Measurements from ENCODE around the gene LONP2.
A peak's percentile ranks its signal among the peaks of the same experiment; 100 is the strongest.
"Not testable (repeated sequence)": the region's sequence is repeated elsewhere in the genome, so short reads cannot be mapped to it uniquely, and the experiment has no call there.

Gene LONP2

DNA sequence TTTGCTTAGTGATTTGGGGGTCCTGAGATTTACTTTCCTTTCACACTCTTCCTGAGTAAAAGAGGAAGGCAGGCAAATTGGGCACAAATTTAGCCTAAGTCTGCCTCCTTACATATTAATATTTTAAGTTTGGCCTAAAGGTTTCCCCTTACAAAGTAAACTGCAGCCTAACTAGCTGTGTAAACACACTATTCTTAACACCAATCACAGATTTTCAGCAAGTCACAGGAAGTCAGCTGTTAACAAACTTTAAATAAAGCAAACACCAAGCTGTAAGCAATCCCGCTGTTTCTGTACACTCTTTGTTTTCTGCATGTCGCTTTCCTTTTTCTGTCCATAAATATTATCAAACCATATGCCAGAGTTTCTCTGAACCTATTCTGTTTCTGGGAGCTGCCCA, 48.4 kb downstream of the LONP2 start:
- no peak for DNase-seq (ENCODE audit: low spot score)

DNA sequence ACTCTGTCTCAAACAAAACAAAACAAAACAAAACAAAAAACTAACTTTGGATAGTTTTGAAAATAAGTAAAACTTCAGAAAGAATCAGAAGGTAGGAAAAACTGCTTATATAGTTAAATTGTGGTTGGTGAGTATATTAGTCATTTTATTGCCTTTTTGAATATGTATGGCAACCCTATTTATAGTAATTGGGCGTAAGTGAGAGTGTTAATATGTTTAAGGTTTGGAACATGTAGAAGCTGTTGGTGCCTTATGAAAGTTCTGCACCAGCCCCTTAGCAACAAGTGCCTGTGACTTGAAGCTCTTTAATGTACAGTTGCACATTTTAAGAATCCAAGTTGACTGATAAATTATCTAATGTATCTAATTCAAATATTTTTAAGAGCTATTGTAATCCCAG, 50.6 kb downstream of the LONP2 start:
- DNase-seq (ENCODE audit: low spot score), result no peak

DNA sequence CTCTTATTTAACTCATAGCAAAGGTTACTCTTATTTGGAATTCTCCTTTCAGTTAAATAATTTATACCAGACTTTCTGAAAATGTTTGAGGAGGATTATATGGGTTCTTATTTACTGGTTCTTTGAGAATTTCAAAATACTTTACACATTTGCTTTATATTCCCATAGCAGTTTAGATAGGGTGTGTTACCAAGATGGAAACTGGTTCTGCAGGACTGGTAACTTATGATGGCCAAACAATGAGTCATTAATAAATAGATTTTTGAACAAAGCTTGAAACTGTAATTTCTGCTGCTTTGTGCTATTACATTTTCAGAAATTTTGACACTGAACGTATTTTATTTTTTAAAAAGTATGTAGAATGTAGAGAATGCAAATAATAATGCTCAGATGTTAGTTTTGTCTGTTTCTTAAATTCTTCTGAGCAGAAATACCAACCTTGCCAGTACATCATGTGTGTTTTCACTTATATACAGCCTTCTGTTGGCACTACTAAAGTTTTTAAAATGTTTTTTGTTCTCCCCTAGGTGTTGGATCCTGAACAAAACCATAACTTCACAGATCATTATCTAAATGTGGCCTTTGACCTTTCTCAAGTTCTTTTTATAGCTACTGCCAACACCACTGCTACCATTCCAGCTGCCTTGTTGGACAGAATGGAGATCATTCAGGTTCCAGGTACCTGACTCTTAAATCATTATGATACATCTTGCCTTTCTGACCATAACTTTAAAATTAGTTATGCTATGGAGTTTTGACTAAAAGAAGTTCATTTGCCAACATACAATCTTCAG, 51.6 kb downstream of the LONP2 start:
- DNase-seq (ENCODE audit: low spot score), result no peak

DNA sequence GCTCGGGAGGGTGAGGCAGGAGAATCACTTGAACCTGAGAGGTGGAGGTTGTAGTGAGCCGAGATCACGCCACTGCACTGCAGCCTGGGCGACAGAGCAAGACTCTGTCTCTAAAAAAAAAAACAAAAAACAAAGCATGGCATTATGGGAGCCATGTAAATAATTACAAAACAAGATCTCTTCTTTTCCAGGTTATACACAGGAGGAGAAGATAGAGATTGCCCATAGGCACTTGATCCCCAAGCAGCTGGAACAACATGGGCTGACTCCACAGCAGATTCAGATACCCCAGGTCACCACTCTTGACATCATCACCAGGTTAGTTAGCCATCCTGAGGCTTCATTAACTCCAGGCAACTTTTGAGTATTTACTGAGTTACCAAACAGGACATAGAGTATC, 55.4 kb downstream of the LONP2 start:
- no peak for DNase-seq (ENCODE audit: low spot score)

DNA sequence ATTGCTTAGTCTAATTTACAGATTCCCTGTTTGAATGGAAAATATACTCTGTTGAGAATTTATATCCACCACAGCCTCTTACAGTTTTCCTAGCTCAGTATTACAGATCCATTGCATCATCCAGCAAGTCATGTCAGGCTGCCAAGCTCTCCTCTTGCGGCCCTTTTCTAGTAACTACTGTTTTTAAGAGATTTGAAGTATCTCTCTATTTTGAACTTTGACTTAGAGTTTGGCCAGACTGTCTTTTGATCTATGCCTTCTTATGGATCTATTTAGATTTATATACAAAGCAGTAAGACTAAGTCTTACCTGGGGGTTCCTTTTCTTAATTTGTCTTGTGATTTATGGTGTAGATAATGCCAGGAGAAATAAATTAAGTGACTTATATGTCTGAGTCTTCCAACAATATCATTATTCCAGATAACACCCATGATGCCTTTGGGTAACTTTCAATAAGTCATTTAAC, 56.3 kb downstream of the LONP2 start:
- DNase-seq (ENCODE audit: low spot score), result peak; percentile 45

DNA sequence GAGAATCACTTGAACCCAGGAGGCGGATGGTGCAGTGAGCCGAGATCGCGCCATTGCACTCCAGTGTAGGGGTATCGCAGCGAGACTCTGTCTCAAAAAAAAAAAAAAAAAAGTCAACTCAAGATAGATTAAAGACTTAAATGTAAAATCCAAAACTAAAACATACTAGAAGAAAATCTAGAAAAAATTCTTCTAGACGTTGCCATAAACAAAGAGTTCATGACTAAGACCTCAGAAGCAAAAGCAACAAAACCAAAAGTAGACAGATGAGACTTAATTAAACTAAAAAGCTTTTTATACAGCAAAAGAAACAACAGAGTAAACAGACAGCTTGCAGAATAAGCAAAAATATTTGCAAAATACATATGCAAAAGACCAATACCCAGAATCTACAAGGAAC, 64.4 kb downstream of the LONP2 start:
- DNase-seq (ENCODE audit: low spot score), result no peak

DNA sequence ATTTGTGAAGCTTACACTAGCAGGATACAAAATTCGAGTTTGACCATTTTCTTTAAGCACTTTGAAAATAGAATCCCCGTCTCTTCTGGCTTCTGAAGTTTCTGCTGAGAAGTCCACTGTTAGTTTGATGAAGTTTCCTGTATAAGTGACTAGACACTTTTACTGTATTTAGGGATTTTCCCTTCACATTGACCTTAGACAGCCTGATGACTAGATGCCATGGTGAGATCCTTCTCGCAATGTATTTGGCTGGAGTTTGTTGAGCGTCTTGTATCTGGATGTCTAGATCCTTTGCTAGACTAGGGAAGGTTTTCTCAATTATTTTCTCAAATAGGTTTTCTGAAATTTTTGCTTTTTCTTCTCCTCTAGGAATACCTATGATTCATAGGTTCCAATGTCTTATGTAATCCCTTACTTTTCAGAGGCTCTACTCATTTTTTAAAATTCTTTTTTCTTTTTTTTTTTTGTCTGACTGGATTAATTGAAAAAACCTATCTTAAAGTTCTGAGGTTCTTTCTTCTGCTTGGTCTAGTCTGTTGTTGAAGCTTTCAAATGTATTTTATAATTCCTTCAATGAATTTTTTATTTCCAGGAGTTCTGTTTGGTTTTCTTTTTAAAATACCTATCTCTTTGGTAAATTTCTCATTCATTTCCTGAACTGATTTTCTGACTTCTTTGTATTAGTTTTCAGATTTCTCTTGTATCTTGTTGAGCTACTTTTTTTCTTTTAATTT, 67.0 kb downstream of the LONP2 start:
- DNase-seq (ENCODE audit: low spot score), result no peak

DNA sequence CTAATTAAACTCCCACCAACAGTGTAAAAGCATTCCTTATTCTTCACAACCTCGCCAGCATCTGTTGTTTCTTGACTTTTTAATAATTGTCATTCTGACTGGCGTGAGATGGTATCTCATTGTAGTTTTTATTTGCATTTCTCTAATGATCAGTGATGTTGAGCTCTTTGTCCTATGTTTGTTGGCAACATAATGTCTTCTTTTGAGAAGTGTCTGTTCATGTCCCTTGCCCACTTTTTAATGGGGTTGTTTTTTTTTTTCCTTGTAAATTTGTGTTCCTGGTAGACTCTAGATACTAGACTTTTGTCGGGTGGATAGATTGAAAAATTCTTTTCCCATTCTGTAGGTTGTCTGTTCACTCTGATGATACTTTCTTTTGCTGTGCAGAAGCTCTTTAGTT, 69.8 kb downstream of the LONP2 start:
- not testable (repeated sequence) for DNase-seq (ENCODE audit: low spot score)

DNA sequence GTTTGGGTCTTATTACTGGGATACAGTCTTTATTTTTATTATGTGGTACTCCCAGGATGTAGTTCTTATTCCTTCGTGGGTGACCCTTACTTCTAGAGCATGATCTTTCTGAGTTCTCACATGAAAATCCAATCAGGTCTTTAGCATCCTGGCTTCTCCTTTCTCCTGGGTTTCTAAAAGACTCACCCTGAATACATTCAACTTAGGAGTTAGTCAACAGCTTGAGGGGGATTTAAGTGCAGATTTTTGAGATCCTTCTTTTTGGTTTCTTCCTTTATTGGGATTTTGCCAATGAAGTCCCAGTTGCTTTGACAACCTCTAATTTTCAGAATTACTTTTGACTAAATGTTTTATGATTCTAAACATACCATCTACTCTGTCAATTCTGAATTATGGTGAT, 72.9 kb downstream of the LONP2 start:
- no peak for DNase-seq (ENCODE audit: low spot score)

DNA sequence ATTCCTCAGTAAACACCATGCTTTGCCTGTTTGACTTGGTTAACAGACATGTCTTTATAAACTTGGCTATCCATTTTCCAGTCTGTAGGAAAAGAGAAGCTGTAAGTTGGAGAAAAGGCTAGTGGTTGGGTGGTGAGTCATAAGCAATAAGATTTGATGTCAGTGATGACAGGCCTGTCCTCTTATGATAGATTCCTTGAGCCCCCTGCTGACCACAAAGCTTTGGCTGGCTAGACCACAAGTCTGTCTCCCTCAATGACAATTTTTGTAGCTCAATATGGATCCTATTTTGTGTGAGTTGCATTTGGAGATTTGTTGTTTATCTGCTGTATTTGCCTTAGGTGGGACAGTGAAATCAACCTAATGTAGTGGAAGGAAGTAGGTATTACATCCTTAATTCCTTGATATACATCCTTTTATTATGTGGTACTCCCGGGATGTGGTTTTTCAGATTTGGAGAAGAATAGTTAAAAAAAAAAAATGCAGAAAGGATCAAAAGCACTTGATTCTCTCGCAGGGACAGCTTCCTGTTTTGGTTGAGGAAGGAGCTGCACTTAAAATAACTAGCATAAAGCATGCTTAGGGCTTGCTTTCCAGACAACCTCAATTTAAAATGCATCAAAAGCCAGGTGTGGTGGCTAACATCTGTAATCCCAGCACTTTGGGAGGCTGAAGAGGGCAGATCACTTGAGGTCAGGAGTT, 73.7 kb downstream of the LONP2 start:
- DNase-seq (ENCODE audit: low spot score), result peak; percentile 9

DNA sequence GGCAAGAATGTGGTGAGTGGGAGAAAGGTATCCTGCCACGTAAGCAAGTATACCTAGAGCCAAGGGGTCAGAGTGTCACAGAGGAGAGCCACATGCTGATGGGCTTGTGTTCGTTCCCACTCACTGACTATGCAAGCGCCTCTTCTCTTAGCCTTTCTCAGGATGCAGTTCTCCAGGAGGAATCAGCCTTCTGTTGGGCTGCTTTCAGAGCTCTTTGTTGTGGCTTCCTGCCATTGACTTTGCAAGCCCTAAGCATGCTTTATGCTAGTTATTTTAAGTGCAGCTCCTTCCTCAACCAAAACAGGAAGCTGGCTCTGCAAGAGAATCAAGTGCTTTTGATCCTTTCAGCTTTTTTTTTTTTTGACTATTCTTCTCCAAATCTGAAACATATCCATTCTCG, 74.5 kb downstream of the LONP2 start:
- no peak for DNase-seq (ENCODE audit: low spot score)

DNA sequence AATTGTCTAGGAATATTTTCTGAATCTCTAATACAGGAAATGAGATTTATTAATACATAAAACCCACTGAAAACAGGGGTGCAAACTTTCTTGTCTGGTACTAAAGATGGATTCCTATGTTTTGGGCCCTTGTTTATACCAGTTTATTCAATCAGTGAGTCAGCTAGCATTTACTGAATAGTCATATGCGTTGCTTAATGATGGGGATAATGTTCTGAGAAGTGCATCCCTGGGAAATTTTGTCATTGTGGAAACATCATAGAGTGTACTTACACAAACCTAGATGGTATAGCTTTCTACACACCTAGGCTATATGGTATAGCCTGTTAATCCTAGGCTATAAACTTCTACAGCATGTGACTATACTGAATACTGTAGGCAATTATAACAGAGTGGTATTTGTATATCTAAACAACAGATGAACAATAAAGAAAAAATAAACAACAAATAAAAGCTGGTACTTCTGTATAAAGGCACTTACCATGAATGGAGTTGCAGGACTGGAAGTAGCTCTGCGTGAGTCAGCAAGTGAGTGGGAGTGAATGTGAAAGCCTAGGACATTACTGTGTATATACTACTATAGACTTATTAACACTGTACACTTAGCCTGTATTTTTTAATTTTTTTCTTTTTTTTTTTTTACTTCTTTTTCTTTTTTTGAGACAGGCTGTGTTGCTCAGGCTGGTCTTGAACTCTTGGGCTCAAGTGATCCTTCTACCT, 77.4 kb downstream of the LONP2 start:
- DNase-seq (ENCODE audit: low spot score), result peak; percentile 15

DNA sequence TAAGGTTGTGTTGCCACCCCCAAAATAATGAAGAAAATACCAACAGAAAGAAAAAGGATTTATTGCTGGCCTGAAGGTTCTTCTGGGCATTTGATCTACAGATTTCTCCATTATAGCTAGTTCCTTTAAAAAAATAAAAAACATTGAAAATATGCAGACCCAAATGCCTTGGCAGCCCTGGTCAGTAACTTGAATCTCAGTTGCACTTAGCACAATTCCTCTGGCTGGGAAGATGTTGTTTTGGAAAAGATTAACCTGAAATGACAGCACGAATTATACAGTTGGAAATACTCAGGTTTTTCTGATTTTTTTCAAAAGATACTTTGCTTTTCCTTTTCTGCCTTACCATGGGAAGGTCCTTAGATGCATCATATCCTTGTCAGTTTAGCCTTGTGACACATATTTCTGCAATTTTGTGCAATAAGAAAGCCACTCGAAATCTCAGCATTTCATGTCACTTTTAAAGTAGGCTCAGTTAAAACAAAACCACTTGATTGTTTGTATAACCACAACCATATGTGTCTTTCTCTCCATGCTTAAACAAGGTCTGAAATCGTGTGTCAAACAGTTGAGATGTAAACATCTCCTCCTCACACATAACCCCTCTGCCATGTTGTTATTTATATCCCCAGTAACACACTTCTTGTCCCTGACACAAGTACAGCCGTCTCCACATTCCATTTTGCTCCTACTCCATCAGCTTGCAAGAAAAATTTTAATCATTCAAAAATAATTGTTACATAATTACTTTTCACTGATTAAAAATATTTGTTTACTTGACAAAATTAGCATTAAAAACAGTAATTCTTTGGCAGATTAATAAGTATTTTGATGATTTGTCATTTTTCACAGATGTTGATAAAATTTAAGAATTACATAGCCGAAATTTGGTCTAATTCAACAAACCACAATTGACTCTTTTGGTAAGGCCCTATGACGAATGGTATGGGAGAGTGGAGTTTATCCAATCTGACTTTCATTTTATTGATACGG, 80.0 kb downstream of the LONP2 start:
- DNase-seq (ENCODE audit: low spot score), result peak; percentile 8

DNA sequence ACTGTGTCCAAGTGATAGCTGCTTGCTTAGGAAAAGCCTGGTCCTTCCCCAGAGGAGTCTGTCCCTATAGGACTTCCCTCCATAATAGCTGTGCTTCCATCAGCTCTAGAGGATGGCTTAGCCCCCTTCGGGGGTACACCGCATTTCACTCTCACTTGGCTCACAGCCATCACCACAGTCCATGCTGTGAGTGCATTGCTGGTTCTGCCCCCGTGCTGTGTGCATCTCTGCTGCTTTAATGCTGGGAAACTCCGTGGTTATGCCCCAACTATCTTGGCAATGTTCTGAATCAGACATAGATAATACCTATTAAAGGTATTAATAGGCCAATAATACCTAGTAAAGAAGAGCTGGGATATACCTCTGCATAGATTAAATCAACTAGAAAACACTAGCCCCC, 82.8 kb downstream of the LONP2 start:
- no peak for DNase-seq (ENCODE audit: low spot score)

DNA sequence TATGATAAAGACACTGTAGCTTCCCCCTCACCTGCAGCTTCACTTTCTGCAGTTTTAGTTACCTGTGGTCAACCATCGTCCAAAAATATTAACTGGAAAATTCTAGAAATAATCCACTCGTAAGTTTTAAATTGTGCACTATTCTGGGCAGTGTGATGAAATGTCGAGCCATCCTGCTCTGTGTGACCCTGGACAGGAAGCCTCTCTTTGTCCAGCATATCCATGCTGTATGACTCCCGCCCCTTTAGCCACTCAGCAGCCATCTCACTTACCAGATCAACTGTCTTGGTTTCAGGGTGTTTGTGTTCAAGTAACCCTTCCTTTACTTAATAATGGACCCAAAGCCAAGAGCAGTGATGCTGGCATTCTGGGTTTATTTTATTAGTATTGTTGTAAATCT, 85.0 kb downstream of the LONP2 start:
- no peak for DNase-seq (ENCODE audit: low spot score)

DNA sequence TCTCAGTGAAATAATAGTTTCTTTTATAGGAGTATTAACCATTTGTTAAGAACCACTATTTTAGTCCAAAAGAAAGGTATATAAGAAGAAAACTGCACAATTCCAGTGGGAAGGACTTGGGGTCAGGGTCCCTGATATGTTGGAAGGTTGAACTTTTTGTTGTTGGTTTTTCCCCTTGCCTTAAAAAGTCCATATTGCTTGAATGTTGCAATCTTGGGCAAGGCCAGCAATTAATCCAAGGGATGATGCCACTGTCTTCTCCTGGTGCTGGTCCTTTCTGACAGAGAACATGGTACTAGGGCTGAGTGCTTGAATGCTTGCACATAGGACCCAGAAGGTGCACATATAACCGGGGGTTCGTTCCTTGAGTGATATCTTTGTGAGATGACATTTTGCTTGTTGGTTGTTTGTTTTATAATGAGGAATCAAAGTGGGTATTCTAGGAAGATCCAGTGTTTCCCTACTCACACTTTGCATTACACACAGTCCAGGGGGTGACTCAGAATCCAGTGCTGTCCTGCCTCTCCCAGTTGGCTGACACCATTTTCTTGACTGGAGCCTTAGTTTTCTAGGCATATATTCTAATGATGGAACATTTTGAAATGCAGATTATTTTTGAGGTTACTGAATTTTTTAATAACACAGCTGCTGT, 86.2 kb downstream of the LONP2 start:
- DNase-seq (ENCODE audit: low spot score), result peak; percentile 35

DNA sequence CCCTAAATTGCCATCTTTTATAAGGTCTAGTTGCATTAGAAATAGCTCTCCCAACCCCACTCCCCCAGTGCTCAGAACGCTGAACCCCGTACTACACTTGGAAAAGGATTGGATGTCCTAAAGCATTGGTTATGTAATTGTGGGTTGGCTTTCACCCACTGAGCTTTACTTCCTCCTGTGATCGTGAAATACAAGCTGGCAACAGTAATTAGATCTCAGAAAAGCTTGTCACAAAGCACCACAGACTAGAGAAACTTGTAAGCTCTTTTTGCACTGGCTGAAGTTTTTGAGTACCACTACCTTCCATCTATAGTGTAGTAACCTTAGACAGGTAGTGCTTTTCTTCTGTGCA, 86.7 kb downstream of the LONP2 start:
- DNase-seq (ENCODE audit: low spot score), result no peak

DNA sequence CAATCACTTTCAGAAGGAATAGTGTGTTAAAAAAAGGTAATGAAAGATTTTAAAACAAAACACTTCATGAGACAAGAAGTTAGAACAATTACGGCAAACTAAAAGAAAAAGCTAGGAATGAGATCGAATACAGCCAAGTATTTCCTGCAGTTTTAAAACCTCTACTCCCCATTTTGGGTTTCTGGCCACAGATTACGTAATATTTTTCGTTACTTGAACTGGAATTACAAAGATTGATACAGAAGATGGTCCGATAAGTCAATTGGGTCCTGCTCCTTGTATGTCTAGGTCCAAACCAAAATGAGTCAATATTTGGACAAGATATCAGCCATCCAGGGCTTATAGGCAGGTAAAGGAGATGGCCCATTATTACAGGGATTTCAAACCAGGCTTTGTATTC, 88.9 kb downstream of the LONP2 start:
- DNase-seq (ENCODE audit: low spot score), result no peak

DNA sequence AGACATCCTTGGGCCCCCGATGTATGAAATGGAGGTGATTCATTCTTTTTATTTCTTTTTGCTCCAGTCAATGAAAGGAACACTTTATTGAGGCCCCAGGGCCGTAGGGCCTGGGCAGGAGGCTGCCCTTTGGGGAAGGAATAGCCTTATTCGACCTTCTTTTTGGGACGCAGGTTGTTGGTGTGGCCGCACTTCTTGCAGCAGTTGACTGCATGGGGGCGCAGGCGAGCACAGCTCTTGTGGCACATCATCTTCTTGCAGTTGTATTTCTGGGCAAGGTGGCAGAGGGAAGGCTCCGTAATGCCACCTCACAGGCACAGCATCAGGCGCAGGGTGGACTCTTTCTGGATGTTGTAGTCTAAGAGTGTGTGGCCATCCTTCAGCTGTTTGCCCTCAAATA, 90.2 kb downstream of the LONP2 start:
- DNase-seq (ENCODE audit: low spot score), result no peak

DNA sequence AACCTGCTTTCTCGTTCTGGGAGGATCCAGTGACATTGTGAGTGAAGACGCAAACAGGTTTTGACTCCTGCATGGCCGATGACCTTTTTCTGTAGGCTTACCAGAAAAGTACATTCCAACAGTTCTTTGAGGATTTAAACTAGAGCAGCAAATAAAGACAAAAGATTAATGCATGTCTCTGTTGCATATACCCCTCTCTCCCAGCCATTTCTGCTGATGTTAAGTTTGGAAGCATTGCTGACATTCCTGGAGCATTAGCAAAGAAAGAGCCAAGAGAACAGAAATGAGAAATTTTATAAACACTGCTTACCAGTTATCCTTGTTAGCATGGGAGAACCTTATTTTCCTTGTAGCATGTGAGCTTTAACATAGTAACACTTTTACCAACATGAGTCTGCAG, 91.9 kb downstream of the LONP2 start:
- DNase-seq (ENCODE audit: low spot score), result peak; percentile 42

DNA sequence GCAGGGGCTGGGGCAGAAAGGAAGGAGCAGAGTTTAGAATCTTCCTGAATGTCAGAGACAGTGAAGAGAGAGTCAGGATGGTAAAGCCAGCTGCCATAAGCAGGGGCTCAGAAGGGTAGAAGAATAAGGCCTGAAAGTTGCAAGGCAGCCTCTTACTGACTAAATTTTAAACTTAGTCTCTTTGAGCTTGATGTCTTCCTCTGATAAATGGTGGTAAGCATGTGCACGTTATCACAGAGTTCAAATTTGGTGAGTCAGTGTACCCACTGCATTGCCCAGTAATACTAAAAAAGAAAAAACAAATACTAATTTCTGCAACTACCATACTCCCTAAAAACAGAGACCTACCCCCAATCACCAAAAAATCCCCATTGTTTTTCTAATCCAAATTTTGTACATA, 96.0 kb downstream of the LONP2 start:
- DNase-seq (ENCODE audit: low spot score), result no peak

All from AG08396 (cell line).